Measurements from ENCODE around the gene VAT1L.

Gene VAT1L

DNA sequence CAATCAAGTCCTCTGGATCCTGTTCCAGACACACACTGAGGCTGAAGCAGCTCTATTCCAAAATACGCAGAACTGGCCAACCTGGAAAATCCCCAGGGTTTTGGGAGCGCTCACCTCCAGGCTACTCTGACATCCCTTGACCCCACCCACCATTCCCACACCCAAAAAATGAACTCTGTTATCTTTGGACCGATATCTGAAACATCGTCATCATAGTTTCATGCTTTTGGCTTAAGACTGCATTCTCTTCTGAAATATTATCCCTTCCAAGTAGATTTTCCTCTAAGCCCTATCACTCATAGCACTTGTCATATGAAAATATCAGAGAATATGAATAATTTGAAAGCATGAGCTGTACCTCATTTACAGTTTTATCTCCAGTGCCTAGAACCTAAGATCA is 34.7 kb downstream of the VAT1L start:
- no peak overlapping the region for H3K4me3 ChIP-seq (replicated peaks in 1 of 2; ENCODE audit: low read depth in 2 of 2, low read length in 2 of 2)
- DNase-seq (ENCODE audit: low read depth in 2 of 2) = no peak
- TF ChIP-seq, protein P1, sequence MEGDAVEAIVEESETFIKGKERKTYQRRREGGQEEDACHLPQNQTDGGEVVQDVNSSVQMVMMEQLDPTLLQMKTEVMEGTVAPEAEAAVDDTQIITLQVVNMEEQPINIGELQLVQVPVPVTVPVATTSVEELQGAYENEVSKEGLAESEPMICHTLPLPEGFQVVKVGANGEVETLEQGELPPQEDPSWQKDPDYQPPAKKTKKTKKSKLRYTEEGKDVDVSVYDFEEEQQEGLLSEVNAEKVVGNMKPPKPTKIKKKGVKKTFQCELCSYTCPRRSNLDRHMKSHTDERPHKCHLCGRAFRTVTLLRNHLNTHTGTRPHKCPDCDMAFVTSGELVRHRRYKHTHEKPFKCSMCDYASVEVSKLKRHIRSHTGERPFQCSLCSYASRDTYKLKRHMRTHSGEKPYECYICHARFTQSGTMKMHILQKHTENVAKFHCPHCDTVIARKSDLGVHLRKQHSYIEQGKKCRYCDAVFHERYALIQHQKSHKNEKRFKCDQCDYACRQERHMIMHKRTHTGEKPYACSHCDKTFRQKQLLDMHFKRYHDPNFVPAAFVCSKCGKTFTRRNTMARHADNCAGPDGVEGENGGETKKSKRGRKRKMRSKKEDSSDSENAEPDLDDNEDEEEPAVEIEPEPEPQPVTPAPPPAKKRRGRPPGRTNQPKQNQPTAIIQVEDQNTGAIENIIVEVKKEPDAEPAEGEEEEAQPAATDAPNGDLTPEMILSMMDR (IDR thresholded peaks at IDR 0.05; ENCODE audit: low read depth, low read length) = no peak

DNA sequence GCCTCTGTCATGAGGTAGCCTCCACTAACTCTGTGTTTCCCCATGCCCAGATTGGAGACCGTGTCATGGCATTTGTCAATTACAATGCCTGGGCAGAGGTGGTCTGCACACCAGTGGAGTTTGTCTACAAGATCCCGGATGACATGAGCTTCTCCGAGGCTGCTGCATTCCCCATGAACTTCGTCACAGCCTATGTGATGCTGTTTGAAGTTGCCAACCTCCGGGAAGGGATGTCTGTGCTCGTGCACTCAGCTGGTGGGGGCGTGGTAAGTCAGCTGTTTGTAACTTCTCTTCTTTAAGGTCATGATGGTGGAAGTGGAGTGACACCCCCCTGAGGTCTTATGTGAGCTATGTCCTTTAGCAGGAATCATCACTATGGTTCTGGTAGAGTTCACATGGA is 36.8 kb downstream of the VAT1L start:
- TF ChIP-seq, protein P1 (IDR thresholded peaks at IDR 0.05; ENCODE audit: low read depth, low read length) = no peak
- H3K4me3 ChIP-seq (replicated peaks in 1 of 2; ENCODE audit: low read depth in 2 of 2, low read length in 2 of 2) = no peak overlapping the region
- DNase-seq (ENCODE audit: low read depth in 2 of 2) = no peak

DNA sequence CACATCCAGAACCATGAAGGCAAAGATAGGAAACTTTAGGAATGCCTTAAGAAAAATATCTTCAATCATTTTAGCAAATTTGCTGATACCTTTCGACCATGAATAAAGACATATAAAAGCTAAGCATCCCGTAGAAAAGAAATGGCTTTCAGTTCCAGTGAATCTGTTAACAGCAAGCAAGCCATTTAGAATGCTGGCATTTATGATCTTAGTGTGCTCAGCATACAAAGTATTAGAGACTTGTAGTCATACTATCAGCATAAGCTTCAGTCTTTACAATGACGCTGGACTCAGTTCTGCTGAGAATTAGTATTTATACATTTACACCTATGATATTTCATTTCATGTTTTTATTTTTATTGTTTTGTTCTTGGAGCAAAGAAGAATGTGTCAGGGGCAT is 38.7 kb downstream of the VAT1L start:
- TF ChIP-seq, protein P1 (IDR thresholded peaks at IDR 0.05; ENCODE audit: low read depth, low read length) = no peak
- DNase-seq (ENCODE audit: low read depth in 2 of 2) = no peak
- no peak overlapping the region for H3K4me3 ChIP-seq (replicated peaks in 1 of 2; ENCODE audit: low read depth in 2 of 2, low read length in 2 of 2)

DNA sequence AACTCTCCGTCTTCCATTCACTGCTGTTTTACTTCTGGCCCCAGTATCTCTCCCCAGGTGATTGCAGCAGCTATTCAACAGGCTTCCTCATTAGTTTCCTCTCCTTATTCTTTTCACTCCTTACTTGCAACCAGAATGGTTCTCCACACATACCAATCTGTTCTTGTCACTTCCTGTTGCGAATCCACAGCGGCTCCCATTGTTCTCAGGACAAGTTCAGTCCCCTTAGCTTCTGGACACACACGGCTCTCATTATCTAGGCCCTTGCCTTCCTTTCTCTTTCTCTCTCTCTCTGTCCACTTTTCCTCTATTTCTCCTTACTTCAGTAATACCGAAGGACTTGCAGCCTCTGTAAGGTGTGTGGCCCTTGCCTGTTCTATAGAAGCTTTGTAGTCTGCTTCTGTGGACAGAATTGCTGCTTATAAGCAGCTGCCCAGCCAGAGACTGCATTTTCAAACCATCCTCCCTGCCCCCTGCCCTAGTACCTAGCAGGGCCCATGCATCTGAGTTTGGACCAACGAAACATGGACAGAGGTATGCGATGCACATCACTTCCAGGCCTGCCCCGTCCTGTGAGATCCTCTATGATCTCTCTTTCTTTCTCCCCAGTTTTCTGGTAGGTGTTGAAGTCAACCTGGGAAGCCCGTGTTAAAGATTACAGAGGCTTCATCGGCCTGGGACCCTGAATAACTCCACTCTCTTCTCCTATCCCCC is 45.7 kb downstream of the VAT1L start:
- DNase-seq (ENCODE audit: low read depth in 2 of 2) = peak; percentile 85 to 86
- no peak overlapping the region for H3K4me3 ChIP-seq (replicated peaks in 1 of 2; ENCODE audit: low read depth in 2 of 2, low read length in 2 of 2)
- TF ChIP-seq, protein P1 (IDR thresholded peaks at IDR 0.05; ENCODE audit: low read depth, low read length) = no peak

DNA sequence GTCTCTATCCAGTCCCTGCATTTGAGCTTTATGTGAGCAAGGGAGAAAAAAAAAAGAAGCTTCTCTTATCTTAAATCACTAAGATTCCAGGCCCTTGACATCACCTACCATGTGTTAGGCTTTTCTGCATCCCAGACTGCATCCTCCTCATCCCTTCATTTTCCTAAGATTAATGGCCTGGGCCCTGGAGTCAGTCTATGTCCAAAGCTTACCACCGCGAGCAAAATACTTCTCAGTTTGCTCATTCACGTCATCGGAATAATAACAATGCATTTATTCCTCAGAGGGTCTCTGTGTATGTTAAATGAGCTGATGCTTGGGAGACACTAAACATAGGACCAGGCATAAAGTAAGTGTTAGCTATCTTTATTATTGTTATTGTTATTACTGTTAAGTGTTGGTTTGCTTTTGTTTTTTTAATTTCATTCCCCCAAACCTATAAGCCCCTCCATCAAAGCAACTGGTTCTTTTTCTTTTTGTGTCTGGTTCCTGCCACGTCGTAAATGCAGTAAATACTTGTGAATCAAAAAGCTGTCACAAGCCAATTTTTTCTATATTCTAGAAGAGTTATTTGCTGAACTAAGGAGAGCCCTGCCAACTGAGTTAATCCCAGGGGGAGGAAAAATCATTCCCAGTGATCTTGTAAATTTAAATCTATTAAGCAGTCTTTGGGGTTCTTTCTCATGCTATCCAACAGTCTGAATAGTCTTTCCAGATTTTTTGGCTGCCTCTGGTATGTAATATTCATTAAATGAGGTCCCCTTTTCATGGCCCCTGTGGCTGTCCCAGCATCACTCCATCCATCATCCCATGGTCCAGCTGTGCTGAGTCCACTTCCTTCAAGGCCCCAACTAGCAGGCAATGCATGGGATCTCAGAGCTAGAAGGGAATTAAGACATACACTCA is 46.5 kb downstream of the VAT1L start:
- DNase-seq (ENCODE audit: low read depth in 2 of 2) = peak; percentile 39 to 65
- TF ChIP-seq, protein P1 (IDR thresholded peaks at IDR 0.05; ENCODE audit: low read depth, low read length) = no peak
- H3K4me3 ChIP-seq (replicated peaks in 1 of 2; ENCODE audit: low read depth in 2 of 2, low read length in 2 of 2) = no peak overlapping the region

DNA sequence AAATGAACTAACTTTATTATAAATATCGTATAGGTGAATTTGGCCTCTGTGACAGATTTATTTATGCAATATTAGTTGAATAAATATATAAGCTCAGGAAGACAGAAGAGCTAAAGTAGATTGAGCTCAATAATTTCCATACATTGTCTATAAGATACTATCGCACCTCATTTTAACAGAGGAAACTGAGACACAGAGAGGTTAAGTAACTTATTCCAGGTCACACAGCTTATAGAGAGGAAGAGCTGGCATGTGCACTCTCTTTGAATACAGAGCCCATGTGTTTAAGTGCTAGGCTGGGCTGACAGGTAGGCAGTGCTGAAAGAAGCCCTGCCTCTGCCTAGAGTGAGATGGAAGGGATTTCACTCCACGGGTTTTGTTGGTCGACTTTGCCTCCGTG is 48.4 kb downstream of the VAT1L start:
- no peak for DNase-seq (ENCODE audit: low read depth in 2 of 2)
- TF ChIP-seq, protein P1 (IDR thresholded peaks at IDR 0.05; ENCODE audit: low read depth, low read length) = no peak
- no peak overlapping the region for H3K4me3 ChIP-seq (replicated peaks in 1 of 2; ENCODE audit: low read depth in 2 of 2, low read length in 2 of 2)

All from cardiac fibroblast (primary cell).